Memory B cell (primary cell): ENCODE data around the gene GSK3A.

Source experiments
- ATAC-seq: fragments of 150-1000 bp; cut with Tn5 transposase; 2 replicates; pipeline ENCODE4 v1.10.0; 2021; ENCODE audit warnings: low read depth, mild to moderate bottlenecking, moderate library complexity
- DNase-seq, 2 donors: peaks; one replicate each; pipeline ENCODE4 v3.0.0; 2022; ENCODE audit warnings: low spot score in 2 of 2
- H3K27ac Mint-ChIP-seq: one replicate; pipeline ENCODE4 v1.8.0; 2022; ENCODE audit warnings: mild to moderate bottlenecking, moderate library complexity, mixed read lengths
- H3K27me3 Mint-ChIP-seq: one replicate; pipeline ENCODE4 v1.8.0; 2022; ENCODE audit warnings: mixed read lengths
- H3K36me3 Mint-ChIP-seq: one replicate; pipeline ENCODE4 v1.8.0; 2022; ENCODE audit warnings: mild to moderate bottlenecking, mixed read lengths
- H3K4me1 Mint-ChIP-seq: one replicate; pipeline ENCODE4 v1.8.0; 2022; ENCODE audit warnings: mixed read lengths
- H3K4me3 Mint-ChIP-seq: one replicate; pipeline ENCODE4 v1.8.0; 2022; ENCODE audit warnings: mild to moderate bottlenecking, moderate library complexity, mixed read lengths
- H3K9me3 Mint-ChIP-seq: one replicate; pipeline ENCODE4 v1.8.0; 2022; ENCODE audit warnings: mixed read lengths

GSK3A gene

DNA sequence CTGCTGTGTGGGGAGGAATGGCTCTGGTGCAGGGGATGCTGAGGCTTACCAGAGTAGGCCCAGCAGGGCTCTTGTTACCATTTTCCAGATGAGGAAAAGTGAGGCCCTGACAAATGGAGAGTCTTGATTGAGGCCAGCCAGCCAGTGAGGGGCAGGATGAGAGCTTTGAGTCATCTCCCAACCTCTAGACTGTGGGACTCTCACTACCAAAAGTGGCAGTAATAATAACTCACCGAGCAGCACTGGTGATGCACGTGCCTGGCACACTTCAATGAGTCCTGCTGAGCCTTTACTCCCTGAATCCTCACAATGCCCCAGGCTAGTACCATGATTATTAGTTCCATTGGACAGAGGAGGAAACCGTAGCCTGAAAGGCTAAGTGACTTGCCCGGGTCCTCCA lies 34.4 kb upstream of the GSK3A start:
- Mint-ChIP-seq H3K27ac (no peak overlapping the region), H3K27me3 (no peaks in the 10 kb centered on the region), H3K36me3 (peaks cover 10% of the 10 kb centered on the region), H3K4me3 (no peak overlapping the region), H3K9me3 (no peaks in the 10 kb centered on the region), H3K4me1 (peaks cover 34% of the 10 kb centered on the region)
- no peak for ATAC-seq
- DNase-seq = no peak

DNA sequence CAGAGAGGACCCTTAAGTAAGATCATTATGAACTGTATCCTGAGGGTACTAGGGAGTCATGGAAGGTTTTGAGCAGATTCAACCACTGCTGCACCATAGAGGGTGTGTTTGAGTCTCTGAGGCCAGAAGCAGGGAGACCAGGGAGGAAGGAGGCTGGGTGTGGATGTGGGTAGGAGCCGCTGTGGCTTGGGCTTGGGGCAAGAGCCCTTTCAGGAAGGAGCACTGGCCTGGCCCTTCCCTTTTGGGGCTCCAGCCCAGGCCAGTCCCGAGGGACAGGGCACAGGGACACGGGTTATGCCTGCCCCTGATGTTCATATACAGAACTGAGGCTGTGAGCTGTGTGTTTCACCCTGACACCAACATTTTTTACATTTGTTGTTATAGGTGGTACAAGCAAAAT lies 33.9 kb upstream of the GSK3A start:
- Mint-ChIP-seq H3K36me3 (peaks cover 14% of the 10 kb centered on the region), H3K9me3 (no peaks in the 10 kb centered on the region), H3K27ac (no peak overlapping the region), H3K4me3 (no peak overlapping the region), H3K27me3 (no peaks in the 10 kb centered on the region), H3K4me1 (peaks cover 34% of the 10 kb centered on the region)
- DNase-seq (no peak), ATAC-seq (no peak)

DNA sequence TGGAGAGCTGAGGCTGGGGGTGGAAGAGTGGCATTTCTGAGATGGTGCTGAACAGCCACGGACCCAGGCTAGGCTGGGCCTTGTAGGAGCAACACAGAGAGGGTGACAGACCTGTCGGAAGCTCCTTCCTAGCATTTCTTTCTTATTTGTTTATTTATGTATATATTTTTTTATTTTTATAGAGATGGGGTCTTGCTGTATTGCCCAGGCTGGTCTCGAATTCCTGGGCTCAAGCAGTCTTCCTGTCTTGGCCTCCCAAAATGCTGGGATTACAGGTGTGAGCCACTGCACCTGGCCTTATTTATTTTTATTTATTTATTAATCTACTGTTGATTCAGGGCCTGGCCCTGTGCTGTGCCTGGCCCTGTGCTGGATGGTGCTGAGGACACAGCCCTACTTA lies 33.1 kb upstream of the GSK3A start:
- DNase-seq (no peak), ATAC-seq (no peak)
- Mint-ChIP-seq H3K4me3 (no peak overlapping the region), H3K4me1 (peaks cover 39% of the 10 kb centered on the region), H3K9me3 (no peaks in the 10 kb centered on the region), H3K36me3 (peaks cover 14% of the 10 kb centered on the region), H3K27me3 (no peaks in the 10 kb centered on the region), H3K27ac (no peak overlapping the region)

DNA sequence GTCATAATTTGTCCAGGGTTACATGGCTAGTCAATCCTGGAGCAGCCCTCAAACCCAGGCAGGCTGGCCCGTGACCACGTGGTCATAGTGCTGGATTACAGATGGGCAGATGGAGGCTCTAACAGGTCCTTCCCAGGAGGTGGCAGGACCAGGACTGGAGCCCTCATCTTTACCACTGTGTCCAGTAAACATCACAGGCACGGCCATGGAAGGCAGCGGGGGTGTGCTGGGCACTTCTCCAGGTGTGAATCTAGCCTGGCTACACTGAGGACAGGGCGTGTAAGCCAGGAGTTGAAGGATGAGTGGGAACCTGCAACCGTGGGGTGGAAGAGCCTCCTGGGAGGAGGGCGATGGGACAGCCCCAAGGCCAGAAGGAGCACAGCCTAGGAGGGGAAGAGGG lies 32.7 kb upstream of the GSK3A start:
- DNase-seq (no peak), ATAC-seq (no peak)
- Mint-ChIP-seq H3K4me1 (peaks cover 42% of the 10 kb centered on the region), H3K27me3 (no peaks in the 10 kb centered on the region), H3K36me3 (peaks cover 14% of the 10 kb centered on the region), H3K4me3 (no peak overlapping the region), H3K27ac (no peak overlapping the region), H3K9me3 (no peaks in the 10 kb centered on the region)

DNA sequence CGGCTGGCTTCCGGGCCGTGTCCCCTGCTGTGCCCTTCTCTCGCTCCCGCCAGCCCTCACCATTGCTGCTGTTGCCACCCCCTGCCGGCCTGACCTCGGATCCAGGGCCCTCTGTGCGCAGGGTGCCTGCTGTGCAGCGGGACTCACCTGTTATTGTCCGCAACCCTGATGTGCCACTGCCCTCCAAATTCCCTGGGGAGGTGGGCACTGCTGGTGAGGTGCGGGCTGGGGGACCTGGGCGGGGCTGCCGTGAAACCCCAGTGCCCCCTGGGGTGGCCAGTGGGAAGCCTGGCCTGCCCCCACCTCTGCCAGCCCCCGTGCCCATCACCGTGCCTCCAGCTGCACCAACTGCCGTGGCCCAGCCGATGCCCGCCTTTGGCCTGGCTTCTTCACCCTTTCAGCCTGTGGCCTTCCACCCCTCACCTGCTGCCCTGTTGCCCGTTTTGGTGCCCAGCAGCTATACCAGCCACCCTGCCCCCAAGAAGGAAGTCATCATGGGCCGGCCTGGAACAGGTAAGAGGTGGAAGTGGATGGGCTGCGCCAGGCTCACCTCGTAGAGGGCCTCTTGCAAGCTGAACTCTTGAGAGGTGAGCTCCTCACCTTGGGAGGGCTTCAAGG lies 31.8 kb upstream of the GSK3A start:
- no peaks in the 10 kb centered on the region for H3K27me3 Mint-ChIP-seq
- peaks cover 43% of the 10 kb centered on the region for H3K4me1 Mint-ChIP-seq
- no peak overlapping the region for H3K27ac Mint-ChIP-seq
- peaks cover 14% of the 10 kb centered on the region for H3K36me3 Mint-ChIP-seq
- H3K9me3 Mint-ChIP-seq = no peaks in the 10 kb centered on the region
- no peak for ATAC-seq
- no peak overlapping the region for H3K4me3 Mint-ChIP-seq
- no peak for DNase-seq

DNA sequence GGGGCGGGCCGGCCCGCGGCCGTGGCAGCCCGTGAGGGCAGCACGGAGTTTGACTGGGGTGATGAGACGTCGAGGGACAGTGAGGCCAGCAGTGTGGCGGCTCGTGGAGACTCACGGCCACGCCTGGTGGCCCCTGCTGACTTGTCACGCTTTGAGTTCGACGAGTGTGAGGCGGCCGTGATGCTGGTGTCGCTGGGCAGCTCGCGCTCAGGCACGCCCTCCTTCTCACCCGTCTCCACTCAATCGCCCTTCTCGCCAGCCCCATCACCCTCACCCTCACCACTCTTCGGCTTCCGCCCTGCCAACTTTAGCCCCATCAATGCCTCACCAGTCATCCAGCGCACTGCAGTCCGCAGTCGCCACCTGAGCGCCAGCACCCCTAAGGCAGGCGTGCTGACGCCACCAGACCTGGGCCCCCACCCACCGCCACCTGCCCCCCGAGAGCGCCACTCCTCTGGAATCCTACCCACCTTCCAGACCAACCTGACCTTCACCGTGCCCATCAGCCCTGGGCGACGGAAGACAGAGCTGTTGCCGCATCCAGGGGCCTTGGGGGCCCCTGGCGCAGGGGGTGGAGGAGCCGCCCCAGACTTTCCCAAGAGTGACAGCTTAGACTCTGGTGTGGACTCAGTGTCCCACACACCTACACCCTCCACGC lies 31.1 kb upstream of the GSK3A start:
- H3K27ac Mint-ChIP-seq = no peak overlapping the region
- H3K4me1 Mint-ChIP-seq = peaks cover 39% of the 10 kb centered on the region
- no peaks in the 10 kb centered on the region for H3K27me3 Mint-ChIP-seq
- peaks cover 14% of the 10 kb centered on the region for H3K36me3 Mint-ChIP-seq
- DNase-seq (no peak), ATAC-seq (no peak)
- H3K9me3 Mint-ChIP-seq = no peaks in the 10 kb centered on the region
- no peak overlapping the region for H3K4me3 Mint-ChIP-seq

DNA sequence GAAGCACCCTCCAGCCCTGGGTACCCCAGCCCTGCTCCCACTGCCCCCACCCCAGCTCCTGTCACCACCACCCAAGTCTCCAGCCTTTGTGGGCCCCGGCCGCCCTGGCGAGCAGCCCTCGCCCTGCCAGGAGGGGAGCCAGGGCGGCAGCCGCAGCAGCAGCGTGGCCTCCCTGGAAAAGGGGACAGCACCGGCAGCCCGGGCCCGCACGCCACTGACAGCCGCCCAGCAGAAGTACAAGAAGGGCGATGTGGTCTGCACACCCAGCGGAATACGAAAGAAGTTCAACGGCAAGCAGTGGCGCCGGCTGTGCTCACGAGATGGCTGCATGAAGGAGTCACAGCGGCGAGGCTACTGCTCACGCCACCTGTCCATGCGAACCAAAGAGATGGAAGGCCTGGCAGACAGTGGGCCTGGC lies 30.6 kb upstream of the GSK3A start:
- H3K4me3 Mint-ChIP-seq = no peak overlapping the region
- no peak for ATAC-seq
- no peaks in the 10 kb centered on the region for H3K9me3 Mint-ChIP-seq
- no peak for DNase-seq
- H3K36me3 Mint-ChIP-seq = peaks cover 14% of the 10 kb centered on the region
- no peaks in the 10 kb centered on the region for H3K27me3 Mint-ChIP-seq
- H3K27ac Mint-ChIP-seq = no peak overlapping the region
- peaks cover 35% of the 10 kb centered on the region for H3K4me1 Mint-ChIP-seq

DNA sequence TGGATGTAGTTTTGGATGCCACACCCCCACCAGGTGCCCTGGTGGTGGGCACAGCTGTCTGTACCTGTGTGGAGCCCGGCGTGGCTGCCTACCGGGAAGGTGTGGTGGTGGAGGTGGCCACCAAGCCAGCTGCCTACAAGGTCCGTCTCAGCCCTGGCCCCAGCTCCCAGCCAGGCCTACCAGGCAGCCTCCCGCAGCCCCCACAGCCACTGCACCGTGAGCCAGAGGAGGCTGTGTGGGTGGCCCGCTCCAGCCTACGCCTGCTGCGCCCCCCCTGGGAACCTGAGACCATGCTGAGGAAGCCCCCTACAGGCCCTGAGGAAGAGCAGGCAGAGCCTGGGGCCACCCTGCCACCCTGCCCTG lies 30.1 kb upstream of the GSK3A start:
- no peak for ATAC-seq
- H3K4me3 Mint-ChIP-seq = no peak overlapping the region

DNA sequence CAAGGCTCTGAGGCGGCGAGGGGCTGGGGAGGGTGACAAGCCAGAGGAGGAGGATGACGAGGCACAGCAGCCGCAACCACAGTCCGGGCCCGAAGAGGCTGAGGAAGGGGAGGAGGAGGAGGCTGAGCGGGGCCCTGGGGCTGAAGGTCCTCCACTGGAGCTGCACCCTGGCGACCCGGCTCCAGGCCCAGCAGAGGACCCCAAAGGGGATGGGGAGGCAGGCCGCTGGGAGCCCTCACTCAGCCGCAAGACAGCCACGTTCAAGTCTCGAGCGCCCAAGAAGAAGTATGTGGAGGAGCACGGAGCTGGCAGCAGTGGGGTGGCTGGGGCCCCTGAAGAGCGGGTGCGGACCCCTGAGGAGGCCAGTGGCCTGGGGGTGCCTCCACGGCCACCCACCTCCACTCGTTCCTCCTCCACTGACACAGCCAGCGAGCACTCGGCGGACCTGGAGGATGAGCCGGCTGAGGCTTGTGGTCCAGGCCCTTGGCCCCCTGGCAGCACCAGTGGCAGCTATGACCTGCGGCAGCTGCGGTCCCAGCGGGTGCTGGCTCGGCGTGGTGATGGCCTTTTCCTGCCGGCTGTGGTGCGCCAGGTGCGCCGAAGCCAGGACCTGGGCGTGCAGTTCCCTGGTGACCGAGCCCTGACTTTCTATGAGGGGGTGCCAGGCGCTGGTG lies 29.6 kb upstream of the GSK3A start:
- Mint-ChIP-seq H3K4me1 (peaks cover 40% of the 10 kb centered on the region), H3K4me3 (no peak overlapping the region), H3K36me3 (peaks cover 14% of the 10 kb centered on the region), H3K27me3 (no peaks in the 10 kb centered on the region), H3K27ac (no peak overlapping the region), H3K9me3 (no peaks in the 10 kb centered on the region)
- DNase-seq = no peak
- no peak for ATAC-seq

More for the DNA sequence above, 30.1 kb upstream of the GSK3A start:
- Mint-ChIP-seq H3K9me3 (no peaks in the 10 kb centered on the region), H3K27me3 (no peaks in the 10 kb centered on the region), H3K27ac (no peak overlapping the region), H3K4me1 (peaks cover 40% of the 10 kb centered on the region), H3K36me3 (peaks cover 14% of the 10 kb centered on the region)
- DNase-seq = no peak

DNA sequence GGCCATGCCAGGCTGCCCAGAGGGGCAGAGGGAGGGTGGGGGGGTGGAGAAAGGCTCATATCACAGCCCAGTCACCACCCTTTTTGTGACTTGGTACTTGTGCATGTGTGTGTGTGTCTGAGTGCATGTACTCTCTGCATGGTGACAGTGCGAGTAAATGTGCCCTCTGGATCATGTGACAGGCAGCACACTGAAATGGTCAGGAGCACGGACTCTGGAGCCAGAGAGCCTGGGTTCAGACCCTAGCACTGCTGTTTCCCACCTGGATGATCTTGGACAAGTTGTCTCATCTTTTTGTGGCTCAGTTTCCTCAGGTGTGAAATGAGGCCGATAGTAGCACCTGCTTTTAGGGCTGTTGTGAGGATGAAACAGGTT lies 28.6 kb upstream of the GSK3A start:
- H3K27ac Mint-ChIP-seq = no peak overlapping the region
- peak overlapping the region; percentile 47 for H3K4me3 Mint-ChIP-seq
- H3K36me3 Mint-ChIP-seq = peaks cover 12% of the 10 kb centered on the region
- H3K27me3 Mint-ChIP-seq = no peaks in the 10 kb centered on the region
- ATAC-seq (no peak), DNase-seq (no peak)
- H3K4me1 Mint-ChIP-seq = peaks cover 38% of the 10 kb centered on the region
- H3K9me3 Mint-ChIP-seq = no peaks in the 10 kb centered on the region

DNA sequence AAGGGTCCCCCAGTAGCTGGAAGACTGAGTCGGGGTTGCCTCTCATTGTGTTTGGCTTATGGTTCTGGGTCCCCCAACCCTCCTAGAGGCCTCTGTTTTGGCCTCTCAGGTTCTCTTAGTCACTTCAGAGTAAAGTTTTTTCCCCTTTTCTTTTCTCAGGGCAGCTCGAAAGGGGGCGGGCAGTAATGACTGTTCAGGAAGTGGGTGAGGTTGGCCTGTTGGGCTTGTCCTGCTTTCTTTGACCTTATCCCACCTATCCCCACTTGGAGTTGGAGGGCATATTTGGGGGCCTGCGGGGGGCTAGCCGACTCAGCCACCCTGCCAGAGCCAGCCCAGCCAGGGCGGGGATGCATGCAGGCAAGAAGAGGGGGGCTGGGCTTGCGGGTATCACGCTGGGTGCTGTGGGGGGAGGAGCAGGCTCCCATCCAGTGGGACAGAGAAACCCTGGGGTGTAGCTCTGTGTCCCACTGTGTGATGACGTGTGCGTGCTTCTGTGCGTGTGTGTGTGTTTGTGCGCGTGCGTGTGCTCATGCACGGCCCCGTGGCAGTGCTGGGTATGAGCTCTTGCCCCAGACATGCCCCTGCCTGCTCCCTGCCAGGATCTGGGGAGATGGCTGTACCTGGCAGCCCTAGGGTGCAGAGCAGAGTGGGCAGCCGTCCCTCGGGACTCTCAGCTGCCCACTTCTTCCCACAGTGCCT lies 28.1 kb upstream of the GSK3A start:
- H3K4me3 Mint-ChIP-seq = peak overlapping the region; percentile 98
- peaks cover 34% of the 10 kb centered on the region for H3K4me1 Mint-ChIP-seq
- H3K27ac Mint-ChIP-seq = no peak overlapping the region
- no peaks in the 10 kb centered on the region for H3K27me3 Mint-ChIP-seq
- H3K36me3 Mint-ChIP-seq = peaks cover 10% of the 10 kb centered on the region
- peak in 1 of 2 donors; percentile 44 for DNase-seq
- peak; percentile 7 for ATAC-seq
- no peaks in the 10 kb centered on the region for H3K9me3 Mint-ChIP-seq

DNA sequence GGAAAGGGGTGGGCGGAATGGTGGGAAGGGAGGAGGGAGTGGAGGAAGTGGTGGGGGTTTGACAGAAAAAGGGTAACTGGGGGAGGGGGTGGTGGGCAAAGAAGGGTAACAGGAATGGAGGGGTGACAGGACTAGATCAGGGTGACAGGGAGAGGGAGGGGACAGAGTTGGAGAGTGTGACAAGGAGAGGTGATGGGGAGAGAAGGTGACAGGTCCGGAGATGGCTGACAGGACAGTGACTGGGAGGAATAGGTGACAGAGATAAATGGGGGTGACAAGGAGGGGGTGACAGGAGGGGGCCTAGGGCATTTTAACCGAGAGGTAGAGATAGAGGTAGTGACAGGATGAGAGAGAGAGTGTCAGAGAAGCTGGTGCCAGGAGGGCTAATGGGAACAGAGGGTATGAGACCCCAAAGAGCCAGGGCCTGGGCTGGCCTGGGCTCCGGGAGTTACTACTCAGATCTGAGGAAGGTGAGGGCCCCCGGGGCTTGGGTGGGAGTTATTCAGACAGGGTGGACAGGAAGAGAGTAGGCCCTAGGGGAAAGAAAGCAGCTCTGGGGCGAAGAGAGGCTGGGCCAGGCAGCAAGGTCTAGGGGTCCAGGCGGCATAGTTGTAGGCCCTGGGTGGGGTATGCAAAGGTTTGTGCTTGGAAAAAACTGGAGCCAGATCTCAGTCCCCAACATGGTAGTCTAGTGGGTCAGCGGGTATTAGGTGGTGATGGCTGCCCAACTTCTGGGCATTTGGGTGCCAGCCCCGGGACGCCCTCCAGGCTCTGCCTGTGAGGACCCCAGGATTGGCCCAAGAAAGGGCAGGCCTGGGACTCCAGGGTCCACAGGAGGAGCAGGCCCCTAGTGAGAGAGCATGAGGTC lies 27.3 kb upstream of the GSK3A start:
- peaks cover 10% of the 10 kb centered on the region for H3K36me3 Mint-ChIP-seq
- no peaks in the 10 kb centered on the region for H3K9me3 Mint-ChIP-seq
- DNase-seq = no peak
- no peak overlapping the region for H3K27ac Mint-ChIP-seq
- no peak for ATAC-seq
- H3K27me3 Mint-ChIP-seq = no peaks in the 10 kb centered on the region
- peak overlapping the region; percentile 98 for H3K4me3 Mint-ChIP-seq
- peaks cover 28% of the 10 kb centered on the region for H3K4me1 Mint-ChIP-seq

DNA sequence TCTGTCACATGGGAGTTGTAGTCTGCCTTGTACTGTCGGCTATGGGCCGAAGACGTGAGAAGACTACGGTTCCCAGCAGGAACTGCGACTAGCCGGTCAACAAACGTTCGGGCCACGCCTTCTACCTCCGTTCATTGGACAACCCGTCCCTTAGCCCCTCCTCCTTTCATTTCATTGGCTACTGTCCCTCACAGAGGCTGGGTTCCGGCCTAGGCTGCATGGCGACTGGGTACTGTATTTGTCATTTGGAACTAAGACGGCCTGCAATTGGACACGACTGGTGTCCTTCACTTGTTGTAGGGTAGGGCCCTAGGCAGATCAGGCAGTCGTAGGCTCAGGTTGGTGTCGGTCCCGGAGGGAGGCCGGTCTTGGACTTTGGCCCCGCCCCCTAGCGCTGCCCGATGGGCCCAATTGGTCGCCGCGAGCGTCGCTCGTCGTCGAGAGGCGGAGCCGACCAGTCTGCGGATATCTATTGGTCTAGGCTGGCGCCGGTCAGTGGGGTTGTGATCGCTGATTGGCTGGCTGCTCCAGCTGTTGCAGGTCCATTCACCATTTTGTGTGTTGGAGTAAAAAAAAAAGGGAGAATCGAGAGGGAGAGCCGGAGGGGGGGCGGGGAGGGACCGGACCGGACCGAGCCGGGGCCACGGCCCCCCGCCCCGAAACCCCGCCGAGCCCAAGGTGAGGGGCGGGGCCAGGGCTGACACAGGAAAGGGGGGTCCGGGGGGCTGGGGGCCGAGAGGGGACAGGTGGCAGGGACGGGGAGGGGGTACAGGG lies 26.5 kb upstream of the GSK3A start, which contains the start of gene CIC:
CIC (plus strand) TSS at position 549 of the 774 bp plus-strand sequence. CDS start 2,532 bp downstream, outside the sequence.
- ATAC-seq (peak; percentile 71), DNase-seq (peak; percentile 96 to 98)
- Mint-ChIP-seq H3K4me1 (peaks cover 28% of the 10 kb centered on the region), H3K9me3 (no peaks in the 10 kb centered on the region), H3K27ac (no peak within 1 kb of the TSS), H3K27me3 (no peaks in the 10 kb centered on the region), H3K4me3 (peak within 1 kb of the TSS; percentile 98), H3K36me3 (peaks cover 7% of the 10 kb centered on the region)
